Endothelial cell of umbilical vein (primary cell): ENCODE data around the gene MMAA. TPM values are rescaled to one million over a fixed set of nuclear protein-coding genes. Genes with fewer than 3 reads are reported as not detected.

Source experiments
- BruUV-seq: library from RNA; stranded (reverse); fragments of 400-500 nt; replicated peaks from 2 replicates; lab custom pipeline; 2021; lab: Mats Ljungman, UMichigan
- CTCF ChIA-PET: fragments of 300-600, 350-600 bp; sonication (Branson Sonifier 250); formaldehyde crosslinking; loops from one replicate; lab custom pipeline; 2021; ENCODE audit warnings: antibody characterized with exemption, inconsistent platforms; lab: Charles Lee
- POLR2A ChIA-PET: fragments of 300-600, 350-600 bp; sonication (Branson Sonifier 250); formaldehyde crosslinking; loops from one replicate; lab custom pipeline; 2021; ENCODE audit warnings: antibody characterized with exemption, inconsistent platforms; lab: Charles Lee
- DNase-seq: peaks from one replicate; pipeline ENCODE4 v3.0.0-alpha.2; 2011; ENCODE audit warnings: low read depth, low spot score
- FAIRE-seq: peaks from 2 replicates; lab custom pipeline; 2011; peaks lifted over from hg19 to GRCh38; lab: Jason Lieb, UNC
- H2AFZ ChIP-seq: 2 replicates; pipeline ENCODE4 v1.6.0; 2012; ENCODE audit warnings: low read depth, low read length, control low read depth, inconsistent platforms
- H3K27ac ChIP-seq: 2 replicates; pipeline ENCODE4 v1.5.1; 2011; ENCODE audit warnings: low read depth, mild to moderate bottlenecking, control low read depth, low read length, moderate library complexity; ENCODE audit not compliant: insufficient read depth
- H3K27me3 ChIP-seq, 2 experiments: 2 replicates each; pipeline versions ENCODE4 v1.6.0 to v1.6.1; 2011; ENCODE audit warnings: low read length in 2 of 2, mixed read lengths in 1 of 2; ENCODE audit not compliant: control insufficient read depth in 2 of 2, insufficient read depth in 2 of 2
- H3K36me3 ChIP-seq, 2 experiments: 2 replicates in 1 of 2; 3 replicates in 1 of 2; pipeline ENCODE4 v1.5.1; 2011; ENCODE audit warnings: low read length in 2 of 2, mild to moderate bottlenecking in 1 of 2, moderate library complexity in 1 of 2; ENCODE audit not compliant: control insufficient read depth in 2 of 2, insufficient read depth in 2 of 2; ENCODE audit errors: extremely low read depth in 1 of 2
- H3K4me1 ChIP-seq: 3 replicates; pipeline ENCODE4 v1.5.1; 2011; ENCODE audit warnings: mild to moderate bottlenecking, low read length; ENCODE audit not compliant: control insufficient read depth, insufficient read depth; ENCODE audit errors: extremely low read depth
- H3K4me2 ChIP-seq: 2 replicates; pipeline ENCODE4 v1.6.1; 2011; ENCODE audit warnings: low read length, control low read depth, mixed read lengths; ENCODE audit not compliant: insufficient read depth
- H3K4me3 ChIP-seq, 3 experiments: fragments of 200-600 bp in 1 of 3; sonication (generic), shearing (Covaris generic) in 1 of 3; replicated peaks in 1 of 3; 2 replicates each; pipeline ENCODE4 v1.5.1; 2011 to 2016; ENCODE audit warnings: control low read depth in 3 of 3, low read length in 3 of 3, mild to moderate bottlenecking in 2 of 3, inconsistent platforms in 1 of 3, low read depth in 1 of 3, moderate library complexity in 1 of 3; ENCODE audit not compliant: insufficient read depth in 1 of 3
- H3K79me2 ChIP-seq: 2 replicates; pipeline ENCODE4 v1.6.0; 2012; ENCODE audit warnings: low read length, inconsistent platforms; ENCODE audit not compliant: control insufficient read depth, insufficient read depth
- H3K9ac ChIP-seq: replicated peaks from 2 replicates; pipeline ENCODE3; 2011; ENCODE audit warnings: low read length, control low read depth; ENCODE audit not compliant: insufficient read depth; ENCODE audit errors: extremely low read depth
- H3K9me1 ChIP-seq: replicated peaks from 3 replicates; pipeline ENCODE4 v1.6.0; 2011; ENCODE audit warnings: mild to moderate bottlenecking, low read length; ENCODE audit not compliant: control insufficient read depth, insufficient read depth; ENCODE audit errors: extremely low read depth
- H3K9me3 ChIP-seq: replicated peaks from 2 replicates; pipeline ENCODE4 v1.5.1; 2012; ENCODE audit warnings: low read length, inconsistent platforms; ENCODE audit not compliant: control insufficient read depth, insufficient read depth
- H4K20me1 ChIP-seq: replicated peaks from 2 replicates; pipeline ENCODE3; 2011; ENCODE audit warnings: mild to moderate bottlenecking, low read length; ENCODE audit not compliant: control insufficient read depth, insufficient read depth; ENCODE audit errors: extremely low read depth
- CTCF ChIP-seq, 2 donors: IDR thresholded peaks; 1 replicate in 1 of 2; 2 replicates in 1 of 2; pipeline ENCODE4 v1.5.1; 2011; ENCODE audit warnings: low read length in 2 of 2, mild to moderate bottlenecking in 2 of 2, moderate library complexity in 2 of 2, control low read depth in 1 of 2, inconsistent platforms in 1 of 2, low read depth in 1 of 2; ENCODE audit not compliant: insufficient read depth in 1 of 2; ENCODE audit errors: extremely low read depth in 1 of 2
- EZH2 ChIP-seq: IDR thresholded peaks from 2 replicates; pipeline ENCODE4 v1.6.1; 2012; ENCODE audit warnings: borderline replicate concordance, low read depth, mild to moderate bottlenecking, moderate library complexity, low read length, inconsistent platforms; ENCODE audit not compliant: severe bottlenecking
- FOS ChIP-seq: IDR thresholded peaks from 2 replicates; pipeline ENCODE4 v1.6.1; 2011; ENCODE audit warnings: mild to moderate bottlenecking, low read length, moderate library complexity, borderline replicate concordance; ENCODE audit not compliant: insufficient read depth
- GATA2 ChIP-seq: IDR thresholded peaks from 2 replicates; pipeline ENCODE4 v1.7.0; 2011; ENCODE audit warnings: low read depth, mild to moderate bottlenecking, moderate library complexity, mixed read lengths, low read length; ENCODE audit not compliant: insufficient read length, insufficient read depth
- JUN ChIP-seq: IDR thresholded peaks from 2 replicates; pipeline ENCODE4 v1.6.1; 2011; ENCODE audit warnings: borderline replicate concordance, low read depth; ENCODE audit not compliant: insufficient read length, insufficient read depth
- MYC ChIP-seq: IDR thresholded peaks from one replicate; pipeline ENCODE4 v1.6.1; 2011; ENCODE audit warnings: mild to moderate bottlenecking, low read depth, low read length
- POLR2A ChIP-seq: IDR thresholded peaks from 2 replicates; pipeline ENCODE4 v1.6.1; 2012; ENCODE audit warnings: low read depth, mild to moderate bottlenecking, control low read depth, low read length
- POLR2AphosphoS5 ChIP-seq: IDR thresholded peaks from 2 replicates; pipeline ENCODE4 v1.6.1; 2012; ENCODE audit warnings: low read depth, mild to moderate bottlenecking, control low read depth, low read length, moderate library complexity; ENCODE audit not compliant: insufficient read depth
- dilution Hi-C: fragments of 300-500 bp; cut with MboI; formaldehyde crosslinking; loops from one replicate; pipeline ENCODE4 v1.15.0; 2019; ENCODE audit warnings: low sequenced_read_pairs; ENCODE audit not compliant: extremely low pct_ligation_motif_present
- intact Hi-C: fragments of 100-400 bp; cut with micrococcal nuclease; formaldehyde crosslinking; loops from one replicate; pipeline ENCODE4 v1.10.0; 2022
- polyA plus RNA-seq, 4 experiments: library from polyadenylated mRNA; depleted of rRNA in 3 of 4; stranded (reverse) in 3 of 4; unstranded in 1 of 4; fragments of >200 nt; gene quantifications; 2 replicates each; pipeline versions ENCODE4 v1.2.1 to v1.2.3, GENCODE V29; 2011 to 2012; ENCODE audit warnings: missing spikeins in 1 of 4
- total RNA-seq: library from RNA; stranded (reverse); gene quantifications from 2 replicates; pipeline ENCODE4 v1.2.3, GENCODE V29; 2021
- TF ChIP-seq, protein P1 (sequence below): IDR thresholded peaks from 2 replicates; pipeline ENCODE4 v1.6.1; 2011; ENCODE audit not compliant: insufficient read depth, insufficient read length

MMAA gene
- total and polyA plus RNA-seq, 2 donors (not counting 3 experiments of a cell fraction or from before 2014, with no cell fraction given), result 2.2 to 5.1 TPM

DNA sequence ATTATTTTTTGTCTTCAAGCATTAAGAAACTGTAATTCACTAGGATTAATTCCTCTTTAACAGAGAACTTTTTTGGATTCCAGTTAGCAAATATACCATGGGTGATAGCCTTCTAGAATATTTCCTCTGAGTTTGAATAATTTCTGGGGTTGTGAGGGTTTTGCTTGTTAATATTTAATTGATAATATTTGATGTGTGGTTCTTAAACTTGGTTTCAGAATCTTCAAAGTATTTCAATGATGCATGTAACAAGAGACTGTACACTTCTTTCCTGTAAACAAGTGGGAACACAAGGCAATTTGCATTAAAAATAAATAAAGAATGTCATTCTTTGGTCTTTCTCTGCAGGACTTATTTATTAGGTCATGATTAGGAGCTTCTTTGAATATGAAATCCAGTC, 51.2 kb downstream of the MMAA start:
- BruUV-seq, result no TSS peak
- Histone ChIP-seq H3K9me1 (no peaks in the 10 kb centered on the region), H3K36me3 (no peaks in the 10 kb centered on the region), H3K4me3 (no peak overlapping the region), H3K27me3 (no peaks in the 10 kb centered on the region), H3K79me2 (no peaks in the 10 kb centered on the region), H3K9me3 (no peaks in the 10 kb centered on the region), H3K9ac (no peak overlapping the region), H2AFZ (no peak overlapping the region), H3K4me2 (no peak overlapping the region), H3K27ac (no peak overlapping the region), H4K20me1 (no peaks in the 10 kb centered on the region), H3K4me1 (peaks cover 4% of the 10 kb centered on the region)
- CTCF ChIA-PET, result no interaction called here
- intact Hi-C loops, result no loop called here
- TF ChIP-seq, protein P1, sequence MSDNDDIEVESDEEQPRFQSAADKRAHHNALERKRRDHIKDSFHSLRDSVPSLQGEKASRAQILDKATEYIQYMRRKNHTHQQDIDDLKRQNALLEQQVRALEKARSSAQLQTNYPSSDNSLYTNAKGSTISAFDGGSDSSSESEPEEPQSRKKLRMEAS, result no peak
- TF ChIP-seq MYC, result no peak
- no peak for TF ChIP-seq CTCF (IDR thresholded peaks at IDR 0.05; ENCODE audit: extremely low read depth in 1 of 2, insufficient read depth in 1 of 2, low read depth in 1 of 2, low read length in 2 of 2)
- no peak for TF ChIP-seq POLR2A
- no peak for TF ChIP-seq EZH2
- no peak for TF ChIP-seq POLR2AphosphoS5
- no peak for TF ChIP-seq JUN
- TF ChIP-seq GATA2, result no peak
- TF ChIP-seq FOS, result no peak
- DNase-seq (no peak), FAIRE-seq (no peak)
- dilution Hi-C loops, result no loop called here
- POLR2A ChIA-PET, result interaction anchor here (0.6 kb wide), 1 partner anchor 117 kb away, joined by 6 read pairs; no protein-coding TSS in a partner anchor
